NCI-H774 (cell line): ENCODE measurements around the gene RAB8B.

Source experiments
- DNase-seq: peaks from one replicate; lab custom pipeline; 2025; lab: John Stamatoyannopoulos, UW

The RAB8B gene

DNA sequence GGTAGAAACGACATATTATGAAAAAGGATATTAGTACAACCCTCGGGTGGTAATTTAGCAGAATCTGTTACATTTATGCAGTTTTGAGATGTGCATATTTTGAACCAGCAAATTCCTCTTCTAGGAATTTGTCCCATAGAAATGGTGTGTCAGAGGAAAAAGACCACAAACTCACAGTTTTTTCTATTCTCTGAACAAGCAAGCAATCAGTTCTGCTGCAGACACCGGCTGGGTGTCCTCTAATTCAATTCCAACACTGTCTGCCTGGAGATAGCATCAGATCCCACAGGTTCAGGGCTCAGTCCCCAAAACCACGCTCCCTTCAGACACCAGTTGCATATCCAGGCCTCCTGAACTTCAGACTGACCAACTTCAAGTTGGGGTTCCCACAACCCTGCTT lies 124.4 kb downstream of the RAB8B start:
- no peak for DNase-seq

DNA sequence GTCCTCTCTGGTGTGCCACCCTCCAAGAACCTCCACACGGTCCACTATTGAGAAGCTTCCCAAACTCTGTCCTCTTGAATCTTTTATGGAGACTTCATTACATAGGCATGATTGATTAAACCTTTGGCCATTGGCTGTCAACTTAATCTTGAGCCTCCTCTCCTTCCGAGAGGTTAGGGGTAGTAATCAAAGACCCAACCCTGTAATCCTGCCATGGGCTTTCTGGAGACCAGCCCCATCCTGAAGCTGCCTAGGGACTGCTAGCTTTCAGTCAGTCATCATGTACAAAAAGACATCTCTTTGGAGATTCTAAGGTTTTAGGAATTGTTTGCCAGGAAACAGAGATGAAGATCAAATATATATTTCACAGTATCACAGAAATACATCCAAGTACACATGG lies 125.0 kb downstream of the RAB8B start:
- no peak for DNase-seq
